ENCODE data around the gene LPP. TPM values are rescaled to one million over a fixed set of nuclear protein-coding genes. Genes with fewer than 3 reads are reported as not detected.

LPP gene
- total and polyA plus RNA-seq, 9 of the 15 experiments (the other 6 are each of a cell fraction or from before 2014, with no cell fraction given), result 0.07 to 0.18 TPM; not detected in 7

- Histone ChIP-seq H4K20me1 (replicated peaks; ENCODE audit: control insufficient read depth, insufficient read depth, low read length) (no peaks in the 10 kb centered on the region), H2AFZ (ENCODE audit: low read depth, low read length) (no peak overlapping the region), H3K9me1 (ENCODE audit: control insufficient read depth, insufficient read depth, low read length) (no peaks in the 10 kb centered on the region), H3K9ac (ENCODE audit: insufficient read depth in 1 of 2, low read depth in 2 of 2, low read length in 2 of 2) (no peak overlapping the region), H3K27ac (ENCODE audit: extremely low read depth, low read depth, low read length) (no peak overlapping the region), H3K79me2 (ENCODE audit: control insufficient read depth, insufficient read depth, low read length) (no peaks in the 10 kb centered on the region), H3K27me3 (ENCODE audit: control insufficient read depth in 2 of 2, insufficient read depth in 2 of 2, low read length in 2 of 2) (no peaks in the 10 kb centered on the region; a peak in 1 of 5 replicates), H3K4me2 (ENCODE audit: insufficient read depth, low read length) (no peak overlapping the region), H3K9me3 (replicated peaks; ENCODE audit: control insufficient read depth, insufficient read depth, low read depth, low read length) (no peaks in the 10 kb centered on the region), H3K4me3 (no peak overlapping the region), H3K36me3 (ENCODE audit: control insufficient read depth, insufficient read depth, low read length) (no peaks in the 10 kb centered on the region), H3K4me1 (replicated peaks in 1 of 2; ENCODE audit: control insufficient read depth in 2 of 2, insufficient read depth in 2 of 2, low read length in 2 of 2) (no peaks in the 10 kb centered on the region)
- no peak for FAIRE-seq
- no peak for DNase-seq (ENCODE audit: extremely low read depth in 1 of 4, low spot score in 3 of 4)
- ChIA-PET CTCF (ENCODE audit: low intra/inter-chr PET ratio) (no interaction called here), POLR2A (no interaction called here)
- in situ Hi-C loops (cut with MboI) (no loop called here), intact Hi-C loops (cut with micrococcal nuclease) (no loop called here)
- no TSS peak for BruUV-seq (replicated peaks)
- 3% methylated on average over 3 of the region's 3 CpGs for WGBS (ENCODE audit: insufficient coverage, low coverage, missing lambda C conversion rate)
- no peak for TF ChIP-seq BRF1 (IDR thresholded peaks at IDR 0.05; ENCODE audit: borderline replicate concordance, extremely low read depth, insufficient read length)
- TF ChIP-seq, protein P1, sequence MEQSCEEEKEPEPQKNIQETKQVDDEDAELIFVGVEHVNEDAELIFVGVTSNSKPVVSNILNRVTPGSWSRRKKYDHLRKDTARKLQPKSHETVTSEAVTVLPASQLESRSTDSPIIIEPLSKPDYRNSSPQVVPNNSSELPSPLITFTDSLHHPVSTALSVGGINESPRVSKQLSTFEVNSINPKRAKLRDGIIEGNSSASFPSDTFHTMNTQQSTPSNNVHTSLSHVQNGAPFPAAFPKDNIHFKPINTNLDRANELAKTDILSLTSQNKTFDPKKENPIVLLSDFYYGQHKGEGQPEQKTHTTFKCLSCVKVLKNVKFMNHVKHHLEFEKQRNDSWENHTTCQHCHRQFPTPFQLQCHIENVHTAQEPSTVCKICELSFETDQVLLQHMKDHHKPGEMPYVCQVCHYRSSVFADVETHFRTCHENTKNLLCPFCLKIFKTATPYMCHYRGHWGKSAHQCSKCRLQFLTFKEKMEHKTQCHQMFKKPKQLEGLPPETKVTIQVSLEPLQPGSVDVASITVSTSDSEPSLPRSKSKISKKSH (CRISPR knock-in tag; IDR thresholded peaks at IDR 0.05), result no peak
- TF ChIP-seq ZNF444 (CRISPR knock-in tag; IDR thresholded peaks at IDR 0.05), result no peak
- no peak for ATAC-seq
Observed at GRCh38 chr3:188223936-188224335, 70.0 kb downstream of the LPP start.

- Histone ChIP-seq H3K36me3 (ENCODE audit: control insufficient read depth, insufficient read depth, low read length) (no peaks in the 10 kb centered on the region), H2AFZ (ENCODE audit: low read depth, low read length) (no peak overlapping the region), H3K79me2 (ENCODE audit: control insufficient read depth, insufficient read depth, low read length) (no peaks in the 10 kb centered on the region), H3K4me1 (replicated peaks in 1 of 2; ENCODE audit: control insufficient read depth in 2 of 2, insufficient read depth in 2 of 2, low read length in 2 of 2) (no peaks in the 10 kb centered on the region), H3K4me2 (ENCODE audit: insufficient read depth, low read length) (no peak overlapping the region), H3K9me3 (replicated peaks; ENCODE audit: control insufficient read depth, insufficient read depth, low read depth, low read length) (no peaks in the 10 kb centered on the region), H3K27me3 (ENCODE audit: control insufficient read depth in 2 of 2, insufficient read depth in 2 of 2, low read length in 2 of 2) (peaks cover 0 to 5% of the 10 kb centered on the region in 2 experiments; a peak in 2 of 5 replicates), H3K9ac (ENCODE audit: insufficient read depth in 1 of 2, low read depth in 2 of 2, low read length in 2 of 2) (no peak overlapping the region), H3K27ac (ENCODE audit: extremely low read depth, low read depth, low read length) (no peak overlapping the region), H4K20me1 (replicated peaks; ENCODE audit: control insufficient read depth, insufficient read depth, low read length) (no peaks in the 10 kb centered on the region), H3K9me1 (ENCODE audit: control insufficient read depth, insufficient read depth, low read length) (no peaks in the 10 kb centered on the region), H3K4me3 (no peak overlapping the region)
- DNase-seq (ENCODE audit: extremely low read depth in 1 of 4, low spot score in 3 of 4), result no peak
- intact Hi-C loops (cut with micrococcal nuclease), result no loop called here
- in situ Hi-C loops (cut with MboI), result no loop called here
- FAIRE-seq, result no peak
- BruUV-seq (replicated peaks), result no TSS peak
- WGBS (ENCODE audit: insufficient coverage, low coverage, missing lambda C conversion rate), result 5% methylated on average over 3 of the region's 3 CpGs
- ChIA-PET POLR2A (no interaction called here), CTCF (ENCODE audit: low intra/inter-chr PET ratio) (no interaction called here)
- ATAC-seq, result no peak
- TF ChIP-seq ZNF133 (CRISPR knock-in tag; IDR thresholded peaks at IDR 0.05) (no peak), COPS2 (conservative IDR thresholded peaks at IDR 0.05) (no peak), MITF (IDR thresholded peaks at IDR 0.05) (no peak), ZNF449 (CRISPR knock-in tag; IDR thresholded peaks at IDR 0.05) (no peak), ZNF354B (CRISPR knock-in tag; IDR thresholded peaks at IDR 0.05) (no peak), EHMT2 (IDR thresholded peaks at IDR 0.05) (no peak), IRF1 (CRISPR knock-in tag; IDR thresholded peaks at IDR 0.05; ENCODE audit: borderline replicate concordance) (no peak)
Observed at GRCh38 chr3:188227442-188227841, 73.5 kb downstream of the LPP start.

Data from K562 (cell line).